Common myeloid progenitor, CD34-positive (primary cell): ENCODE data around the gene C19orf67.

Source experiments
- CTCF ChIA-PET: fragments of 350-600 bp; sonication (Branson Sonifier 250); formaldehyde crosslinking; loops from one replicate; lab custom pipeline; 2021; ENCODE audit warnings: antibody characterized with exemption; lab: Charles Lee
- POLR2A ChIA-PET: fragments of 350-600 bp; sonication (Branson Sonifier 250); formaldehyde crosslinking; loops from one replicate; lab custom pipeline; 2021; ENCODE audit warnings: antibody characterized with exemption; lab: Charles Lee
- DNase-seq, 3 donors: peaks; one replicate each; pipeline versions ENCODE4 v3.0.0 to v3.0.0-alpha.2; 2013
- H3K27ac ChIP-seq, 2 experiments: 1 replicate in 1 of 2; 2 replicates in 1 of 2; pipeline ENCODE4 v1.7.0; 2013; ENCODE audit warnings: inconsistent platforms in 2 of 2, low read length in 2 of 2, mild to moderate bottlenecking in 2 of 2, low read depth in 1 of 2, moderate library complexity in 1 of 2; ENCODE audit not compliant: severe bottlenecking in 2 of 2, insufficient read depth in 1 of 2, poor library complexity in 1 of 2
- H3K27me3 ChIP-seq, 5 experiments: replicated peaks in 2 of 5; 1 replicate in 3 of 5; 2 replicates in 2 of 5; pipeline versions ENCODE4 v1.6.1 to v1.7.0; 2013; ENCODE audit warnings: low read length in 4 of 5, mild to moderate bottlenecking in 2 of 5, moderate library complexity in 2 of 5, inconsistent platforms in 1 of 5; ENCODE audit not compliant: insufficient read depth in 5 of 5, control insufficient read depth in 4 of 5
- H3K36me3 ChIP-seq, 4 experiments: 1 replicate in 2 of 4; 2 replicates in 2 of 4; pipeline versions ENCODE4 v1.6.1 to v1.7.0; 2013; ENCODE audit warnings: low read length in 3 of 4, control low read depth in 1 of 4, mild to moderate bottlenecking in 1 of 4; ENCODE audit not compliant: control insufficient read depth in 4 of 4, insufficient read depth in 4 of 4
- H3K4me1 ChIP-seq, 4 experiments: 1 replicate in 3 of 4; 2 replicates in 1 of 4; pipeline versions ENCODE4 v1.6.1 to v1.7.1; 2013; ENCODE audit warnings: low read length in 3 of 4, mild to moderate bottlenecking in 3 of 4, control low read depth in 1 of 4, inconsistent platforms in 1 of 4, moderate library complexity in 1 of 4; ENCODE audit not compliant: control insufficient read depth in 4 of 4, insufficient read depth in 4 of 4; ENCODE audit errors: control extremely low read depth in 1 of 4
- H3K4me3 ChIP-seq, 7 experiments: 1 replicate in 4 of 7; 2 replicates in 3 of 7; pipeline versions ENCODE4 v1.5.1 to v1.7.0; 2013; ENCODE audit warnings: mild to moderate bottlenecking in 7 of 7, low read length in 6 of 7, moderate library complexity in 6 of 7, inconsistent platforms in 2 of 7, low read depth in 2 of 7, control low read depth in 1 of 7; ENCODE audit not compliant: insufficient read depth in 4 of 7, control insufficient read depth in 1 of 7; ENCODE audit errors: extremely low read depth in 1 of 7
- H3K9me3 ChIP-seq, 5 experiments: 1 replicate in 4 of 5; 2 replicates in 1 of 5; pipeline versions ENCODE4 v1.6.1 to v1.7.1; 2013; ENCODE audit warnings: low read length in 4 of 5, mild to moderate bottlenecking in 2 of 5, inconsistent platforms in 1 of 5, low read depth in 1 of 5, moderate library complexity in 1 of 5; ENCODE audit not compliant: control insufficient read depth in 4 of 5, insufficient read depth in 2 of 5; ENCODE audit errors: control extremely low read depth in 1 of 5
- WGBS: methylation state at CpG from one replicate; pipeline ENCODE4 v1.1.5; 2013; ENCODE audit not compliant: insufficient coverage; 5-methylcytosine and 5-hydroxymethylcytosine counted together

Gene C19orf67

GRCh38 chr19:14080887-14081796 is 4.4 kb downstream of the C19orf67 start:
- Histone ChIP-seq H3K36me3 (peaks cover 0 to 3% (median 0%) of the 10 kb centered on the region in 4 experiments), H3K4me3 (peak overlapping the region; percentile 76 to 91 (median 83)), H3K27me3 (no peaks in the 10 kb centered on the region), H3K27ac (peak overlapping the region; percentile 79 to 91), H3K9me3 (no peaks in the 10 kb centered on the region), H3K4me1 (peaks cover 2 to 26% (median 21%) of the 10 kb centered on the region in 4 experiments)
- under 1% methylated on average over 46 of the region's 50 CpGs for WGBS
- peak; percentile 99 to 100 (median 99) for DNase-seq
- CTCF ChIA-PET, result interaction anchor here (0.6 to 3.4 kb wide), 8 partner anchors 8 to 218 kb away, joined by 3 to 11 read pairs (median 4); partner anchors contain the start of gene MISP3
- POLR2A ChIA-PET, result interaction anchor here (0.5 to 1.5 kb wide), 6 partner anchors 9 to 234 kb away, joined by 3 to 5 read pairs (median 3); no protein-coding TSS in a partner anchor

- no CpG with 5 or more reads among the region's 2 CpGs for WGBS
- no peak for DNase-seq
- POLR2A ChIA-PET, result interaction anchor here (0.7 kb wide), 1 partner anchor 922 kb away, joined by 7 read pairs; no protein-coding TSS in a partner anchor
- no peaks in the 10 kb centered on the region for H3K36me3 ChIP-seq
- no peaks in the 10 kb centered on the region for H3K9me3 ChIP-seq
- no peak overlapping the region for H3K4me3 ChIP-seq
- peaks cover 8 to 48% (median 42%) of the 10 kb centered on the region in 4 experiments for H3K4me1 ChIP-seq
- H3K27ac ChIP-seq, result no peak overlapping the region
- CTCF ChIA-PET, result interaction anchor here (0.7 to 1.7 kb wide), 8 partner anchors 9 to 294 kb away, joined by 3 to 4 read pairs (median 3); partner anchors contain the start of gene BRME1
- H3K27me3 ChIP-seq, result no peaks in the 10 kb centered on the region
These were observed 7.2 kb downstream of the C19orf67 start for GRCh38 chr19:14078411-14078810.

- 2% methylated on average over 32 of the region's 44 CpGs for WGBS
- no peak for DNase-seq
- no peaks in the 10 kb centered on the region for H3K27me3 ChIP-seq
- peak overlapping the region; percentile 58 to 83 (median 75) for H3K4me3 ChIP-seq
- peaks cover 5 to 46% (median 38%) of the 10 kb centered on the region in 4 experiments for H3K4me1 ChIP-seq
- H3K9me3 ChIP-seq, result no peaks in the 10 kb centered on the region
- H3K36me3 ChIP-seq, result no peaks in the 10 kb centered on the region
- peak overlapping the region in 1 of 2 experiments; percentile 54 for H3K27ac ChIP-seq
- ChIA-PET CTCF (interaction anchor here (0.9 to 7.2 kb wide), 11 partner anchors 8 to 202 kb away, joined by 3 to 102 read pairs (median 5); partner anchors contain the start of genes IL27RA, PALM3 and PRKACA), POLR2A (interaction anchor here (0.6 to 1.2 kb wide), 2 partner anchors 11 to 17 kb away, joined by 3 to 4 read pairs; no protein-coding TSS in a partner anchor)
These were observed 11.4 kb downstream of the C19orf67 start for GRCh38 chr19:14073925-14074838.

GRCh38 chr19:14073261-14073924 is 12.2 kb downstream of the C19orf67 start:
- H3K4me3 ChIP-seq, result peak overlapping the region; percentile 58 to 83 (median 75)
- CTCF ChIA-PET, result interaction anchor here (0.7 to 7.2 kb wide), 18 partner anchors 8 to 204 kb away, joined by 3 to 102 read pairs (median 5); partner anchors contain the start of genes IL27RA, PALM3 and PRKACA
- H3K4me1 ChIP-seq, result peaks cover 5 to 44% (median 38%) of the 10 kb centered on the region in 4 experiments
- DNase-seq, result peak; percentile 76 to 86 (median 86)
- no peaks in the 10 kb centered on the region for H3K27me3 ChIP-seq
- H3K36me3 ChIP-seq, result no peaks in the 10 kb centered on the region
- no peaks in the 10 kb centered on the region for H3K9me3 ChIP-seq
- peak overlapping the region in 1 of 2 experiments; percentile 54 for H3K27ac ChIP-seq
- POLR2A ChIA-PET, result interaction anchor here (0.5 to 1.2 kb wide), 3 partner anchors 11 to 44 kb away, joined by 3 to 4 read pairs (median 4); no protein-coding TSS in a partner anchor
- under 1% methylated on average over 91 of the region's 106 CpGs for WGBS

- WGBS, result 0% methylated on average over 51 of the region's 51 CpGs
- peaks cover 5 to 41% (median 38%) of the 10 kb centered on the region in 4 experiments for H3K4me1 ChIP-seq
- H3K4me3 ChIP-seq, result peak within 1 kb of the TSS; percentile 58 to 83 (median 75)
- POLR2A ChIA-PET, result interaction anchor here (0.5 to 1.2 kb wide), 6 partner anchors 8 to 64 kb away, joined by 3 to 4 read pairs (median 4); partner anchors contain the start of gene ASF1B
- no peaks in the 10 kb centered on the region for H3K27me3 ChIP-seq
- no peaks in the 10 kb centered on the region for H3K9me3 ChIP-seq
- H3K36me3 ChIP-seq, result no peaks in the 10 kb centered on the region
- H3K27ac ChIP-seq, result peak within 1 kb of the TSS in 1 of 2 experiments; percentile 54
- CTCF ChIA-PET, result interaction anchor here (0.6 to 7.2 kb wide), 25 partner anchors 8 to 203 kb away, joined by 3 to 102 read pairs (median 4); partner anchors contain the start of genes IL27RA, PALM3 and PRKACA
- DNase-seq, result peak in 2 of 3 donors; percentile 60 to 66
These were observed 12.9 kb downstream of the C19orf67 start, which contains the start of gene MISP3 for GRCh38 chr19:14072535-14073260. Gene MISP3, plus strand, starts transcription at chr19:14072786. Its CDS starts 524 bp downstream, at chr19:14073310.
